ENCODE measurements around the gene TESPA1. TPM values are rescaled to one million over a fixed set of nuclear protein-coding genes. Genes with fewer than 3 reads are reported as not detected.
A peak's percentile ranks its signal among the peaks of the same experiment; 100 is the strongest.

TESPA1 gene
- total and polyA plus RNA-seq, 2 donors, result 24.0 to 66.9 TPM

GRCh38 chr12:55001198-55001868 lies 16.8 kb upstream of the TESPA1 start:
- peak in 1 of 9 donors; percentile 33 for DNase-seq (ENCODE audit: low read depth in 6 of 9, low spot score in 9 of 9)
- WGBS, result 50% methylated on average over 4 of the region's 4 CpGs

DNA sequence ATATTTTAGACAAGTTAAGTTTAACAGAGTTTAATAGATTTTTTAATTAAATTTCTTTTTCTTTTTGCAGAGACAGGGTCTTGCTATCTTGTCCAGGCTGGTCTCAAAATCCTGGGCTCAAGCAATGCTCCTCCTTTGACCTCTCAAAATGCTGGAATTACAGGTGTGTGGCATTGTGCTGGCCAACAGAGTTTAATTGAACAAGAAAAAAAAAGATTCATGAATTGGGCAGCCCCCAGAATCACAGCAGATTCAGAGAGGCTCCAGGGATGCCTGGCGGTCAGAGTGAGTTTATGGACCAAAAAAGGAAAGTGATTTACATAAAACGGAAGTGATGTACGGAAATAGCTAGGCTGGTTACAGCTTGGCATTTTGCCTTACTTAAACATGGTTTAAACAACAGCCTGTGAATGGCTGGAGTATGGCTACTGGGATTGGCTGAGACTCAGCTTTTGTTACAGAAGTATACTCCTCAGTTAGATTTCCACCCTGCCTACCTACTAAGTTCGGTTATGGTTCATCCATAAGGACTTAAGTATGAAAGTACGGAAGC lies 14.5 kb upstream of the TESPA1 start:
- no peak overlapping the region for H3K4me3 ChIP-seq (ENCODE audit: low read length in 2 of 2)
- no peaks in the 10 kb centered on the region for H3K27me3 ChIP-seq (ENCODE audit: control insufficient read depth in 2 of 2, insufficient read depth in 1 of 2, low read length in 1 of 2)
- no peaks in the 10 kb centered on the region for H3K36me3 ChIP-seq (ENCODE audit: control insufficient read depth in 2 of 2, insufficient read depth in 2 of 2, low read length in 1 of 2)
- no peaks in the 10 kb centered on the region for H3K9me3 ChIP-seq (ENCODE audit: control insufficient read depth in 2 of 2, insufficient read depth in 1 of 2, low read length in 1 of 2)
- no peak for DNase-seq (ENCODE audit: low read depth in 6 of 9, low spot score in 9 of 9)
- H3K4me1 ChIP-seq (ENCODE audit: control insufficient read depth in 2 of 2, insufficient read depth in 2 of 2, low read length in 2 of 2), result no peaks in the 10 kb centered on the region
- 69% methylated on average over 5 of the region's 5 CpGs for WGBS
- no peak overlapping the region for H3K27ac ChIP-seq (ENCODE audit: low read depth in 1 of 2, low read length in 1 of 2)

More at GRCh38 chr12:55001198-55001868, 16.8 kb upstream of the TESPA1 start:
- Histone ChIP-seq H3K36me3 (ENCODE audit: control insufficient read depth in 2 of 2, insufficient read depth in 2 of 2, low read length in 1 of 2) (no peaks in the 10 kb centered on the region), H3K27ac (ENCODE audit: low read depth in 1 of 2, low read length in 1 of 2) (no peak overlapping the region), H3K4me3 (ENCODE audit: low read length in 2 of 2) (no peak overlapping the region), H3K9me3 (ENCODE audit: control insufficient read depth in 2 of 2, insufficient read depth in 1 of 2, low read length in 1 of 2) (no peaks in the 10 kb centered on the region), H3K4me1 (ENCODE audit: control insufficient read depth in 2 of 2, insufficient read depth in 2 of 2, low read length in 2 of 2) (no peaks in the 10 kb centered on the region), H3K27me3 (ENCODE audit: control insufficient read depth in 2 of 2, insufficient read depth in 1 of 2, low read length in 1 of 2) (no peaks in the 10 kb centered on the region)

DNA sequence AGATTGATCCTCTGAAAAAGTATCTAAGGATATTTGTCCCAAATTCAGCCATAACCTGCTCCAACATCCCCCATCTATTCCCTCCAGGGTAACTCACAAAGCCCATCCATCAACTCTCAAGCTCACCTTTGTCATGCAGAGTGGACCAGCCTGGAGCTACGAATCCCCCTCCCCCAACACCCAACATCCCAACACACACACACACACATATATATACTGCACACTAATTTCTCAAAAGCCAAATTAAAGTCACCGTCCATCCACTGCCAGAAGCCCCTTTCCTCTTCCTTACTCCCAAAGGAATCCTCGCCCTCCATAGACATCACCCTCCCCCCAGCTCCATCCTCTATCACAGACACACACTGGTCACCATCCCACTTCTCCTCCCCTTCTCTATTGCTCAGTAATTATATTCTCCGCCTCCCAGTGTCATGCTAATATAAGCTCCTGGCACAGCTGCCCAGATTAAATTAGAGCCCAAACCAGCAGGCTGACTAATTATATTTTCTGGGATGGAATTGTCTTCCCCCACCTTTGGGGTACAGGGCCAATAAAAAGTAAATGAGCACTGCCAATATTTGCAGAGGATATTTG lies 13.5 kb upstream of the TESPA1 start:
- H3K27ac ChIP-seq (ENCODE audit: low read depth in 1 of 2, low read length in 1 of 2), result no peak overlapping the region
- no peak for DNase-seq (ENCODE audit: low read depth in 6 of 9, low spot score in 9 of 9)
- 95% methylated on average over 4 of the region's 4 CpGs for WGBS
- no peaks in the 10 kb centered on the region for H3K9me3 ChIP-seq (ENCODE audit: control insufficient read depth in 2 of 2, insufficient read depth in 1 of 2, low read length in 1 of 2)
- no peaks in the 10 kb centered on the region for H3K4me1 ChIP-seq (ENCODE audit: control insufficient read depth in 2 of 2, insufficient read depth in 2 of 2, low read length in 2 of 2)
- H3K4me3 ChIP-seq (ENCODE audit: low read length in 2 of 2), result no peak overlapping the region
- no peaks in the 10 kb centered on the region for H3K36me3 ChIP-seq (ENCODE audit: control insufficient read depth in 2 of 2, insufficient read depth in 2 of 2, low read length in 1 of 2)
- no peaks in the 10 kb centered on the region for H3K27me3 ChIP-seq (ENCODE audit: control insufficient read depth in 2 of 2, insufficient read depth in 1 of 2, low read length in 1 of 2)

GRCh38 chr12:54996205-54996604 lies 11.6 kb upstream of the TESPA1 start:
- no peaks in the 10 kb centered on the region for H3K9me3 ChIP-seq (ENCODE audit: control insufficient read depth in 2 of 2, insufficient read depth in 1 of 2, low read length in 1 of 2)
- H3K4me3 ChIP-seq (ENCODE audit: low read length in 2 of 2), result no peak overlapping the region
- no peaks in the 10 kb centered on the region for H3K27me3 ChIP-seq (ENCODE audit: control insufficient read depth in 2 of 2, insufficient read depth in 1 of 2, low read length in 1 of 2)
- 39% methylated on average over 5 of the region's 5 CpGs for WGBS
- no peaks in the 10 kb centered on the region for H3K36me3 ChIP-seq (ENCODE audit: control insufficient read depth in 2 of 2, insufficient read depth in 2 of 2, low read length in 1 of 2)
- DNase-seq (ENCODE audit: low read depth in 6 of 9, low spot score in 9 of 9), result no peak
- H3K27ac ChIP-seq (ENCODE audit: low read depth in 1 of 2, low read length in 1 of 2), result no peak overlapping the region
- peaks cover 8 to 9% of the 10 kb centered on the region in 2 donors for H3K4me1 ChIP-seq (ENCODE audit: control insufficient read depth in 2 of 2, insufficient read depth in 2 of 2, low read length in 2 of 2)

DNA sequence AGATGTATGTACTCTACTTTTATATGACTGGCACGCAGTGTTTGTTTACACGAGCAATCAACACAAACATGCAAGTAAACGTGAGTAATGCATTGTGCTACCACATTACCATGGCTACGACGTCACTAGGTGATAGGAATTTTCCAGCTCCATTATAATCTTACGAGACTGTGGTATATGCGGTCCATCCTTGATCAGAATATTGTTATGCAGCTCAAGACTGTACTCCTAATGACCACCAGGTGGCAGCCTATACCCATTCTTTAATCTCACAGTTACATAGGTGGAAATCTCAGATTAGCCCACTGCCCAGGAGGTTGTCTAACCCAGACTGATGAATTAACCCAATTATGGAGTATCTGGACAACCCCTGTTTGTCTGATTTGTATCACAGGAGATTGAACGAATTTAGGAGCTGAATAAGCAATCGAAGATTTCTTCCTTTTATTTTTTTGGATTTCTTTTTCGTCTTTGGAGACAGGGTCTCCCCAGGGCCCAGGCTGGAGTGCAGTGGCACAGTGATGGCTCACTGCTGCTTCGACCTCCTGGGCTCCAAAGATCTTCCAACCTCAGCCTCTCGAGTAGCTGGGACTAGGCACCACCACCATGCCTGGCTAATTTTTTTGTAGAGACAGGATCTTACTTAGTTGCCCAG lies 8.7 kb upstream of the TESPA1 start:
- Histone ChIP-seq H3K36me3 (ENCODE audit: control insufficient read depth in 2 of 2, insufficient read depth in 2 of 2, low read length in 1 of 2) (no peaks in the 10 kb centered on the region), H3K4me3 (ENCODE audit: low read length in 2 of 2) (no peak overlapping the region), H3K27me3 (ENCODE audit: control insufficient read depth in 2 of 2, insufficient read depth in 1 of 2, low read length in 1 of 2) (no peaks in the 10 kb centered on the region), H3K4me1 (ENCODE audit: control insufficient read depth in 2 of 2, insufficient read depth in 2 of 2, low read length in 2 of 2) (peaks cover 21 to 32% of the 10 kb centered on the region in 2 donors), H3K27ac (ENCODE audit: low read depth in 1 of 2, low read length in 1 of 2) (no peak overlapping the region), H3K9me3 (ENCODE audit: control insufficient read depth in 2 of 2, insufficient read depth in 1 of 2, low read length in 1 of 2) (no peaks in the 10 kb centered on the region)
- 48% methylated on average over 12 of the region's 12 CpGs for WGBS
- DNase-seq (ENCODE audit: low read depth in 6 of 9, low spot score in 9 of 9), result peak in 4 of 9 donors; percentile 52 to 78 (median 74)

- Histone ChIP-seq H3K27ac (ENCODE audit: low read depth in 1 of 2, low read length in 1 of 2) (peak overlapping the region; percentile 46 to 83), H3K4me1 (ENCODE audit: control insufficient read depth in 2 of 2, insufficient read depth in 2 of 2, low read length in 2 of 2) (peaks cover 26 to 33% of the 10 kb centered on the region in 2 donors), H3K27me3 (ENCODE audit: control insufficient read depth in 2 of 2, insufficient read depth in 1 of 2, low read length in 1 of 2) (no peaks in the 10 kb centered on the region), H3K36me3 (ENCODE audit: control insufficient read depth in 2 of 2, insufficient read depth in 2 of 2, low read length in 1 of 2) (no peaks in the 10 kb centered on the region), H3K4me3 (ENCODE audit: low read length in 2 of 2) (no peak overlapping the region), H3K9me3 (ENCODE audit: control insufficient read depth in 2 of 2, insufficient read depth in 1 of 2, low read length in 1 of 2) (no peaks in the 10 kb centered on the region)
- no peak for DNase-seq (ENCODE audit: low read depth in 6 of 9, low spot score in 9 of 9)
- 79% methylated on average over 5 of the region's 5 CpGs for WGBS
Observed at GRCh38 chr12:54991991-54992375, 7.4 kb upstream of the TESPA1 start.

DNA sequence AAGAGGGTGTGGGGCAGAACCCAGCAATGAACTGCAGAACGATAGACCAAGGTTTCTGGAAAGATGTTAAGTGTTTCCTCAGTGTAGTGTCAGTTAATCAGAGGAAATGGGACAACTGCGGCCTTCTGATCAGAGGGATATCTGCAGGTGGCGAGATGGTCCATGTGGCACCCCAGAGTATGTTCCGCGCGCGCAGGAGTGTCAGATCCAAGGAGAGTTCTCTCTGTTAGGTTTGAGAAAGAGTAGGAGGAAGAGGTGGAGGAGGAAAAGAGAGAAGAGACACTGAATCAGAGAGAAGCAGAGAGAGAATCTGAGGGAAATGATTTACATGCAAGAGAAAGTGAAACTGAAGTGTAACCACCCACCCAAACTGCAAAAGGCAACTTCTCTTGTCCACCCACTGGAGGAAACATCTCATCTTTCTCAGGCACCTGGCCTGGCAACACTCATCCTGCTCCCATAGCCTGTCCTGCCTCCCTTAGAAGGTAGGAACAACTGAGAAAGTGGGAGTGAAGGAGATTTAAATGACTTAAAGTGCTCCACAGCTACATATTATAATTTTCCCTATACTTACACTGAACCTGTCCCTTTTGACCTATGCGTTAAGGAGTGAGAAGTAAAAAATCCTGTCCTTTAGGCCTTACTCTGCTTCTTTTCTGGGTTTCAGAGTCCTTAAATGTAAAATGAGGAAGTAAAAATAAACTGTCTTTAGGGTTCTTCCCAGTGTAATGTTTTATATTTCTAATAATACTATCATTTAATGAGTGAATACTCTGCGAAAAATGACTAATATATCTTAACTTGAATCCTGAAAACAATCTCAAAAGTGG lies 6.8 kb upstream of the TESPA1 start:
- peaks cover 26 to 33% of the 10 kb centered on the region in 2 donors for H3K4me1 ChIP-seq (ENCODE audit: control insufficient read depth in 2 of 2, insufficient read depth in 2 of 2, low read length in 2 of 2)
- no peaks in the 10 kb centered on the region for H3K27me3 ChIP-seq (ENCODE audit: control insufficient read depth in 2 of 2, insufficient read depth in 1 of 2, low read length in 1 of 2)
- H3K36me3 ChIP-seq (ENCODE audit: control insufficient read depth in 2 of 2, insufficient read depth in 2 of 2, low read length in 1 of 2), result no peaks in the 10 kb centered on the region
- peak in 3 of 9 donors; percentile 53 to 77 (median 60) for DNase-seq (ENCODE audit: low read depth in 6 of 9, low spot score in 9 of 9)
- 69% methylated on average over 9 of the region's 9 CpGs for WGBS
- peak overlapping the region in 1 of 2 donors; percentile 11 for H3K4me3 ChIP-seq (ENCODE audit: low read length in 2 of 2)
- H3K9me3 ChIP-seq (ENCODE audit: control insufficient read depth in 2 of 2, insufficient read depth in 1 of 2, low read length in 1 of 2), result no peaks in the 10 kb centered on the region
- H3K27ac ChIP-seq (ENCODE audit: low read depth in 1 of 2, low read length in 1 of 2), result peak overlapping the region; percentile 79 to 83

GRCh38 chr12:54989829-54990228 lies 5.3 kb upstream of the TESPA1 start:
- peak in 1 of 9 donors; percentile 15 for DNase-seq (ENCODE audit: low read depth in 6 of 9, low spot score in 9 of 9)
- H3K4me3 ChIP-seq (ENCODE audit: low read length in 2 of 2), result no peak overlapping the region
- 96% methylated on average over 1 of the region's 1 CpG for WGBS

More at GRCh38 chr12:54989829-54990228, 5.3 kb upstream of the TESPA1 start:
- no peak overlapping the region for H3K27ac ChIP-seq (ENCODE audit: low read depth in 1 of 2, low read length in 1 of 2)
- no peaks in the 10 kb centered on the region for H3K27me3 ChIP-seq (ENCODE audit: control insufficient read depth in 2 of 2, insufficient read depth in 1 of 2, low read length in 1 of 2)
- no peaks in the 10 kb centered on the region for H3K36me3 ChIP-seq (ENCODE audit: control insufficient read depth in 2 of 2, insufficient read depth in 2 of 2, low read length in 1 of 2)
- no peaks in the 10 kb centered on the region for H3K9me3 ChIP-seq (ENCODE audit: control insufficient read depth in 2 of 2, insufficient read depth in 1 of 2, low read length in 1 of 2)
- peaks cover 26 to 36% of the 10 kb centered on the region in 2 donors for H3K4me1 ChIP-seq (ENCODE audit: control insufficient read depth in 2 of 2, insufficient read depth in 2 of 2, low read length in 2 of 2)
